Mononuclear cell (primary cell): Measurements from ENCODE around the gene ZEB1. TPM values are rescaled to one million over a fixed set of nuclear protein-coding genes. Genes with fewer than 3 reads are reported as not detected.
A peak's percentile ranks its signal among the peaks of the same experiment; 100 is the strongest.

Source experiments
- H3K27me3 ChIP-seq: 2 replicates; pipeline ENCODE4 v1.6.0; 2011; ENCODE audit warnings: low read length, control low read depth; ENCODE audit not compliant: insufficient read depth
- H3K4me1 ChIP-seq: 2 replicates; pipeline ENCODE4 v1.5.1; 2011; ENCODE audit warnings: mild to moderate bottlenecking, low read length, control low read depth; ENCODE audit not compliant: insufficient read depth
- H3K4me3 ChIP-seq: 2 replicates; pipeline ENCODE4 v1.5.1; 2011; ENCODE audit warnings: mild to moderate bottlenecking, low read length, moderate library complexity
- H3K9me3 ChIP-seq: 2 replicates; pipeline ENCODE4 v1.5.1; 2011; ENCODE audit warnings: low read depth, mild to moderate bottlenecking, control low read depth, low read length
- total RNA-seq: library from RNA; depleted of rRNA; stranded (reverse); fragments of >200 nt; gene quantifications from one replicate; pipeline ENCODE4 v1.2.3, GENCODE V29; 2012

ZEB1 gene
- total RNA-seq, 1 donor = 172 TPM

DNA sequence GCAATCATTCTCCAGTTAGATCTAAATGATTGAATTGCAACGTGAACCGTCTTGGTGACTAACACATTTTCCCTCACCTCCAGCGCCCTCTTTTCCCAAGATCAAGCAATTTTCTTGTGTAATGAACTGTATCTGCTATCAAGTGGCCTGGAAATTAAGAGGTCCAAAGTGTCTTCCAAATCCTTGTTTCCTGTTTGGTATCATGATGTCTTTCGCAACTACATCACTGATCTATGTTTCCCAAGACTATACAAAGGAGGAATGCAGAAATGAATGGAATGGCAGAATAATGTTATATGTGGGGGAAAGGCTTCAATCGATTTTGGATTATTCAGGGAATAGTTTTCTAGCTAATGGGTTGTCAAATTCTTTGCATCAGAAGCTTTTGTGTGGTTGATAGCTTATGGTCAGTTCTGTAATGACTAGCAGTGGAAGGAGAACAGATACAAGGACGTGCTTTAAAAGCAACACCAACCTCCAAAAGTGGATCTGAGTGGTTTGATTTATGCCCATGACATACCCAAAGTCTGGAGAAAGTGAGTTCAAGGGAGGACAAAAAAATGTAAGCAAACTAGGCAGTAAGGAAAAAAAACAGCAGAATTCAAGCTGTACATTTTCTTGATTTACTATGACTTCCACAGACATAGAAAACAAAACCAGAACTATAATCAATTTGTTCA is 14.6 kb upstream of the ZEB1 start:
- H3K4me1 ChIP-seq = no peaks in the 10 kb centered on the region
- H3K27me3 ChIP-seq = no peaks in the 10 kb centered on the region
- no peaks in the 10 kb centered on the region for H3K9me3 ChIP-seq
- no peak overlapping the region for H3K4me3 ChIP-seq

DNA sequence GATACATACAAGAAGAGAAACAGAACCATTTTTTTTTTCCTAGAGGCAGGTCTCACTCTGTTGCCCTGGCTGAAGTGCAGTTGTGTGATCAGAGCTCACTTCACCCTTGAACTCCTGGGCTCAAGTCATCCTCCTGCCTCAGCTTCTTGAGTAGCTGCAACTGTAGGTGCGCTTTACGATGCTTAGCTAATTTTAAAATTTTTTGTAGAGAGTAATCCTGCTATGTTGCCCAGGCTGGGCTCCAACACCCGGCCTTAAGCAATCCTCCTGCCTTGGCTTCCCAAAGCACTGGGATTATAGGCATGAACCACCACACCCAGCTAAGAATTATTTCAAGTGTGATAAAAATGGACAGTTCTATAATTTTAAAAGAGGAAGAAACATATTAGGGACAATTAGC is 5.6 kb upstream of the ZEB1 start:
- no peaks in the 10 kb centered on the region for H3K9me3 ChIP-seq
- H3K4me1 ChIP-seq = peaks cover 5% of the 10 kb centered on the region
- no peak overlapping the region for H3K4me3 ChIP-seq
- H3K27me3 ChIP-seq = no peaks in the 10 kb centered on the region

DNA sequence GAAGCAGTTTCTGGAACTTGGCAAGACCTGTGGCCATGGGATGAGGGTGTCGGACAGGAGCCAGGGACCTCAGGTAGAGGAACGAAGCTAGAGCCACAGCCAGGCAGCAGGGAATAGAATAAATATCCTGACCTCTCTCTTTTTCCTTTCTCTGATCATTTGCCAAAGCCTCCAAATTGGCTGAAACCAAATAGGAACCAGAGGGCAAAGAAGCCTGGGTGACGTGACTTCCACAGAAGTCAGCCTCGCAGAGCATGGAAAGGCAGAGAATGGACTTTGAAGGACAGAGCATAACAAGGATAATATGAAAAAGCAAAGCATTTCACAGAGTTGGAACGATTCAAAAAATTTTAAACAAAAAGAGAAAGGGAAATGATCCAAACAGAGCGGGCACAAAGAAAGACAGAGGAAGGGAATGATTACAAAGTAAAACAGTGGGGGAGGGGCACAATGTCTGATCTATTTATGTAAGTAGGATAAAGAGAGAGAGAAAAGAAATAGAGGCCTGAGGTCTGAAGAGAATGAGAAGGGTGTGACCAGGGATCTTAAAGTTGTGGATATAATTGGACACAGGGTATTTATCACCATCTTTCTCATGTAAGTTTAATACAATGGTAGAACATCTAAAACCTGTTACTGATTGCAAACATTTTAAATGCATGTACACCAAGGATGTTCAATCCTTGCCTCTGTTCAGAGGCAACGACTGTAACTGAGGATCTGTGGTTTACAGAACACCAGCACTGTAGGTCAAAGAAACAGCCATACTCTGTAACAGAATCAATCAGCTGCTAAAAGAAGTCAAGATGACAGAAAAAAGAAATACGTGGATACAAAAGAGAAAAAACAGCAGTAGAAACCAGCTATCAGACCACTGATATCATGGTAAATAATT is 4.5 kb upstream of the ZEB1 start:
- Histone ChIP-seq H3K27me3 (no peaks in the 10 kb centered on the region), H3K4me3 (no peak overlapping the region), H3K4me1 (peaks cover 5% of the 10 kb centered on the region), H3K9me3 (no peaks in the 10 kb centered on the region)

- peaks cover 7% of the 10 kb centered on the region for H3K4me1 ChIP-seq
- no peaks in the 10 kb centered on the region for H3K9me3 ChIP-seq
- no peak overlapping the region for H3K4me3 ChIP-seq
- H3K27me3 ChIP-seq = no peaks in the 10 kb centered on the region
These were observed 3.6 kb upstream of the ZEB1 start for GRCh38 chr10:31315453-31315852.

DNA sequence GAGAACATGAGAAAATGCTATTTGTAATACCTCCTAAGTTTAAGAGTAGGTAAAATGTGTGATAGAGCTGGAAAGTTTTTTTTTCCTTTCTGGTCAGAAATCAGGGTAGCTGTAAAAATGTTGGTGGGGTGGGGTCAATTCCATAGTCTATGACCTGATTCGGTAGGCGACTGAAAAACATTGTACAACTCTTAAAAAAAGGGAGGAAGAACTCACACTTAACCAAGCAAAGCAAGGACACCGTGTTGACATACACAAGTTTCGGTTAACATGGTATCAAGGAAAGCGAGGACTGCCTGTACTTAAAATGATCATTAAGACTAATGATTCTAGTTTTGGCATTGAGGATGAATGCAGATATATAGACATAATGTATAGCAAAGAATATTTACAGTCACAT is 1.8 kb upstream of the ZEB1 start:
- no peaks in the 10 kb centered on the region for H3K27me3 ChIP-seq
- no peaks in the 10 kb centered on the region for H3K9me3 ChIP-seq
- H3K4me1 ChIP-seq = peaks cover 20% of the 10 kb centered on the region
- H3K4me3 ChIP-seq = no peak overlapping the region

- peak overlapping the region; percentile 76 for H3K4me3 ChIP-seq
- peaks cover 20% of the 10 kb centered on the region for H3K4me1 ChIP-seq
These were observed 1.2 kb upstream of the ZEB1 start for GRCh38 chr10:31317652-31318381.

DNA sequence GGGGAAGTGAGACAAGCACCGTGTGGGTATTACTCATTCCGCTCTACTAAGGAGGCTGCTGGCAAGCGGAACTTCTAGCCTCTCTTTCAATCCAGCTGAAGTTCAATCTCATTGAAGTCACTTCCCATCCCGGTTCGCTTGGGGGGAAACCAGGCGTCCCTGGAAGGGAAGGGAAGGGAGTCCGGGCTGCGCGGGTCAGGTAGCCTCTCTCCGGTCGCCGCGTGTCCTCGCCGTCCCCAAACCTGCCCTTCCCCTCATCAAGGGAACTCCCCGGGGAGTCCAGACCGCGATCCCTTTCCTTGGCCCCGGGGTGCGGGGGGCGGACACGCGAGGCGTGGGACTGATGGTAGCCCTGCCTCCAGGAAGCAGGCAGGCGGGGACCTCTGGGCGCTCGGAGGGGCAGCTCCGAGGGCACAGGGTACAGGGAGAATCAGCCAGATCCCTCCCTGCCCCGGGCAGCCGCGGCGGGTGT is 598 bp upstream of the ZEB1 start:
- Histone ChIP-seq H3K4me3 (peak overlapping the region; percentile 76), H3K9me3 (no peaks in the 10 kb centered on the region), H3K27me3 (no peaks in the 10 kb centered on the region), H3K4me1 (peaks cover 20% of the 10 kb centered on the region)

More at GRCh38 chr10:31317652-31318381, 1.2 kb upstream of the ZEB1 start:
- no peaks in the 10 kb centered on the region for H3K9me3 ChIP-seq
- no peaks in the 10 kb centered on the region for H3K27me3 ChIP-seq

- Histone ChIP-seq H3K9me3 (no peaks in the 10 kb centered on the region), H3K4me1 (peaks cover 20% of the 10 kb centered on the region), H3K27me3 (no peaks in the 10 kb centered on the region), H3K4me3 (peak overlapping the region; percentile 76)
These were observed 860 bp downstream of the ZEB1 start for GRCh38 chr10:31319602-31320549.

DNA sequence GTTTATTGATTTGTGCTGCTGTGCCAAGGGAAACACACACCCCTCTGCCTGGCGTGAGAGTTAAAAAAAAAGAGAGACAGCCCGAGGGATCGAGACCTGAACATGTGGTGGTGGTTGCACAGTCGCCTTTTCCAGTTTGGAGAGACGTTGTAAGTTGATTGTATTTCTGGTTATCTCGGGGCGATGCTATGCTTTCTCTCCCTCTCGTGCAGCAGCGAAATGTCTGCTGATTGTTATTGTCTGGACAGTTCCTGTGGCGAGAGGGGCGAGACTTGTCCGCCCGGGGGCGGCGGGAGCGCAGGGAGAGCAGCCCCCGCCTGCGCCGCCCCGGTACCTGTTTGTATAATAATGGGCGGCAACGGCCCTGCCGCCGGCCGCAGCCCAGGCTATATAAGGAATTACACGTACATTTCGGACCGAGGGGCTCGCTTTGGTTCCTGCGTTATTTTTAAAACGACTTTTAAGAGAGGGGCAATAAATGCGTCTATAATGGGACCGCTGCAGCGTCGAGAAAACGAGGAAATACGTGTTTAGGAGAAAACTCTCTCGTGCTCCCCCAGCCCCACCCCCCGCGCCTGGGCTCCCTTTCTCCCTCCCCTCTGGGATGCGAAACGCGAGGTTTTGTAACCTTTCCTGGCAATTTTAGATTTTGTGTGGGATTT is 1.7 kb downstream of the ZEB1 start:
- no peaks in the 10 kb centered on the region for H3K27me3 ChIP-seq

DNA sequence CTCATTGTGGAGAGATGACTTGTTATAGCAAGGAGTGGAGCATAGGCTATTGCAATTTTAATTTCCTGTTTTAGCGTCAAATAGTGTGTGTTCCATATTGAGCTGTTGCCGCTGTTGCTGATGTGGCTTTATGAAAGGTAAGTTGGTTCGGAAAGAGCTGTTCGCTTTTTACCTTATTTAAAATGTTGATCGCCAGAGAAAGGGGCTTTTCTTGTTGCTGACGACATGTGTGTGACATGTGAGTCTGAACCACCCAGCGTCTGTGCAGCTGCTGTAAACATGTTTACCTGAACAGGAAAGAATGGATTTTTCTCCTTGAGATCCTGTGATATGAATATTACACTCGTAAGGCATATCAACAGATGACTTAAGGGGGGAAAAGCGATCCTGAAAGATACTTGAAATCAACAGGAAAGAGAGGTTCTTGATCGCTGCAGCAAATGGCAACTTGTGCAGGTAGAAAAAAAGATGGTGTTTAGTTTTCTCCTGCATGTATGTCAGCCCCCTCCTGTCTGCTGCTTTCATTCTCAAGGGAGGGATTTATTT is 2.5 kb downstream of the ZEB1 start:
- no peaks in the 10 kb centered on the region for H3K27me3 ChIP-seq
- H3K9me3 ChIP-seq = no peaks in the 10 kb centered on the region
- H3K4me3 ChIP-seq = peak overlapping the region; percentile 76
- peaks cover 20% of the 10 kb centered on the region for H3K4me1 ChIP-seq

More for the DNA sequence above, 1.7 kb downstream of the ZEB1 start:
- Histone ChIP-seq H3K9me3 (no peaks in the 10 kb centered on the region), H3K4me1 (peaks cover 20% of the 10 kb centered on the region), H3K4me3 (peak overlapping the region; percentile 76)

DNA sequence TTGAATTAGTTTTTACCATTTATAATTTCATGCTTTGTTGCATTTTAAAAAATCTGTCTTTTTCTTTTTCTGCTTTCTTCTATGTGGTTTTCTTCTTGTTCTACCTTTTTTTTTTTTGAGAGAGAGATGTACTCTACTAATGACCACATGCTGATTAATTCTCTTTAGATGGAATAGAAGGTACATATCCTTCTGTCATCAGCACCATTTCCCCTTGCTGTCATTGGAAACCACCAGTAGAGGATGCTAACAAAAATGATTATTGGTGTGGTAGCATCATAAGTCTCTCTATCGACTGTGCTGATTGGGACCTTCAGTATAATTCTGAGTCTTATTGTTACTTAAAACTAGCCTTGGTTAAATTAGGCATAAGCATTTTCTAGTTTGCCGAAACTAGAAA is 3.6 kb downstream of the ZEB1 start:
- no peaks in the 10 kb centered on the region for H3K9me3 ChIP-seq
- no peaks in the 10 kb centered on the region for H3K27me3 ChIP-seq
- H3K4me3 ChIP-seq = no peak overlapping the region
- H3K4me1 ChIP-seq = peaks cover 20% of the 10 kb centered on the region

GRCh38 chr10:31340343-31340742 is 21.3 kb downstream of the ZEB1 start:
- Histone ChIP-seq H3K27me3 (no peaks in the 10 kb centered on the region), H3K9me3 (no peaks in the 10 kb centered on the region), H3K4me1 (peaks cover 7% of the 10 kb centered on the region), H3K4me3 (no peak overlapping the region)

- Histone ChIP-seq H3K4me3 (no peak overlapping the region), H3K27me3 (no peaks in the 10 kb centered on the region), H3K4me1 (peaks cover 11% of the 10 kb centered on the region), H3K9me3 (no peaks in the 10 kb centered on the region)
These were observed 22.5 kb downstream of the ZEB1 start for GRCh38 chr10:31341552-31341951.
